Dendritic cell treated with granulocyte-macrophage colony-stimulating factor and Interleukin-4, amounts not matched to agents 40 ng/mL and 50 ng/mL, for 4 days (primary cell): ENCODE results near the gene C12orf60.
A peak's percentile ranks its signal among the peaks of the same experiment; 100 is the strongest.

Experiments used
- H3K27ac Mint-ChIP-seq: one replicate; pipeline ENCODE4 v1.8.0; 2022; ENCODE audit warnings: mild to moderate bottlenecking, mixed read lengths
- H3K27me3 Mint-ChIP-seq: one replicate; pipeline ENCODE4 v1.8.0; 2022; ENCODE audit warnings: mild to moderate bottlenecking, mixed read lengths
- H3K36me3 Mint-ChIP-seq: one replicate; pipeline ENCODE4 v1.8.0; 2022; ENCODE audit warnings: low read depth, mixed read lengths
- H3K4me1 Mint-ChIP-seq: one replicate; pipeline ENCODE4 v1.8.0; 2022; ENCODE audit warnings: low read depth, mixed read lengths
- H3K4me3 Mint-ChIP-seq: one replicate; pipeline ENCODE4 v1.8.0; 2022; ENCODE audit warnings: mild to moderate bottlenecking, moderate library complexity, mixed read lengths
- H3K9me3 Mint-ChIP-seq: one replicate; pipeline ENCODE4 v1.8.0; 2022; ENCODE audit warnings: mixed read lengths
- intact Hi-C: fragments of 100-400 bp; cut with micrococcal nuclease; formaldehyde crosslinking; loops from one replicate; pipeline ENCODE4 v1.15.0; 2022

Gene C12orf60

DNA sequence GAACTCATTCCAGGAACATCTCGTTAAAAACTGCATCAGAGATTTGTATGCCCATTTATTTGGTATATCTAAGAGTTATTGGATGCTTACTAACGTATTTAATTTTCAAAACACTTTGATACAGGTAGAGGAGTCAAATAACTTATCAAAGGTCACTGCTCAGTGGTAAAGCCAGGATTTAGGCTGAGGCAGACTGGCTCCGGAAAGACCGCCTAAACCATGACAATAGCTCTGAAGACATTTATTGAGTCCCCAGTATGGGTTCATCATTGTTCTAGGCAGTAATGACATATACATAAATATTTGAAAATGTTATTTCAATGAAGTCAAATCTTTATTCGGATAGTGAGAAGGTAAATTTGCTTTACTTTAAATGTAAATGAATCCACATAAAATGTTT, 30.5 kb upstream of the C12orf60 start:
- Mint-ChIP-seq H3K27me3 (no peaks in the 10 kb centered on the region), H3K4me1 (peaks cover 37% of the 10 kb centered on the region), H3K9me3 (no peaks in the 10 kb centered on the region), H3K4me3 (no peak overlapping the region), H3K36me3 (peaks cover 42% of the 10 kb centered on the region), H3K27ac (no peak overlapping the region)
- intact Hi-C loops: loop anchor here (5.0 to 10.0 kb wide), 2 partner anchors 184 to 752 kb away; no protein-coding TSS in a partner anchor

DNA sequence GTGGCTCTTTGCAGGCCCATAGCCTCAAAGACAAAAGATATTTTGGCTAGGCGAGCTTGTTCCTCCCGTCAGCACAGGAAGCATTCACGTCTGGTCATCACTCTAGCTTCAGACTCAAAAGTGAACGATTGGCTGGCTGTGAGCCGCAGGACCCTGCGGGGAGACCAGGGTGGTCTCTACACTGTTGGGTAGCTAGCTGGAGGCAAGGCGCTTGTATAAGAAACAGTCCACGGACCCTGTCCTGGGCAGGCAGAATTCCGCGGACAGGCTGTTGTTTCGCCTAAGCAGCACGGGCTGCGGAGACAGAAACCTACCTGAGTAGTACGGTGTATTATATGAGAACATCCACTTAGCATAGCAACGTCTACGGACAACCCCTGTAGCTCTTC, 29.8 kb upstream of the C12orf60 start:
- Mint-ChIP-seq H3K4me3 (peak overlapping the region; percentile 87), H3K36me3 (peaks cover 40% of the 10 kb centered on the region), H3K27ac (peak overlapping the region; percentile 99), H3K27me3 (no peaks in the 10 kb centered on the region), H3K4me1 (peaks cover 36% of the 10 kb centered on the region), H3K9me3 (no peaks in the 10 kb centered on the region)
- intact Hi-C loops: loop anchor here (1.0 to 10.0 kb wide), 3 partner anchors 30 to 751 kb away; partner anchors contain the start of genes C12orf60 and WBP11

DNA sequence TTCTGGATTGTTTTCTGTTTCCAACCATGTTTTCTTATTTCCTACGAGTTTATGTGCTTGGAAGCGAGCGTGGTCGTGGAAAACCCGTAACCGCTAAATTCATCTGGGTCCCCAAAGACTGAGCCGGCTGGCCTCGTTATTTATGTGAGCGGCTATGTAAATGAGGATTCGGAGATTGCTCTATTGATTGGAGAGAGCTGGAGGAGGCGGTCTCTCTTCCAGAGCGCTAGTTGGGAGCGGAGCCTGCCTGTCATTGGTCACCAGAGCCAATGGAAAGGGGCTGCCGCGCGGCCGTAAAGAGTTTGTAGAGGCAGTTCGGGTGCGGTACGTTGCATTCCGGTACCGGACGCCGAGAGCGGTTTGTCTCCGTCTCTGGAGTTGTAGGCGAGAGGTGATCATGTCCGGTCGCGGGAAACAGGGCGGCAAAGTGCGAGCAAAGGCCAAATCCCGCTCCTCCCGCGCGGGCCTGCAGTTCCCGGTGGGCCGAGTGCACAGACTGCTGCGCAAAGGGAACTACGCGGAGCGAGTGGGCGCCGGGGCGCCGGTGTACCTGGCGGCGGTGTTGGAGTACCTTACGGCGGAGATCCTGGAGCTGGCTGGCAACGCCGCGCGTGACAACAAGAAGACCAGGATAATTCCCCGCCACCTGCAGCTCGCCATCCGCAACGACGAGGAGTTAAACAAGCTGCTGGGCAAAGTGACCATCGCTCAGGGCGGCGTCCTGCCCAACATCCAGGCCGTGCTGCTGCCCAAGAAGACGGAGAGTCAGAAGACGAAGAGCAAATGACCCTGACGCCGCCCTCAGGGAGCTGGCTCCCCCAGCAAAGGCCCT, 29.2 kb upstream of the C12orf60 start:
- H3K36me3 Mint-ChIP-seq: peaks cover 34% of the 10 kb centered on the region
- H3K27ac Mint-ChIP-seq: peak overlapping the region; percentile 99
- intact Hi-C loops: loop anchor here (1.0 to 10.0 kb wide), 3 partner anchors 29 to 751 kb away; partner anchors contain the start of genes C12orf60 and WBP11
- no peaks in the 10 kb centered on the region for H3K27me3 Mint-ChIP-seq
- H3K4me3 Mint-ChIP-seq: peak overlapping the region; percentile 87
- peaks cover 30% of the 10 kb centered on the region for H3K4me1 Mint-ChIP-seq
- no peaks in the 10 kb centered on the region for H3K9me3 Mint-ChIP-seq

DNA sequence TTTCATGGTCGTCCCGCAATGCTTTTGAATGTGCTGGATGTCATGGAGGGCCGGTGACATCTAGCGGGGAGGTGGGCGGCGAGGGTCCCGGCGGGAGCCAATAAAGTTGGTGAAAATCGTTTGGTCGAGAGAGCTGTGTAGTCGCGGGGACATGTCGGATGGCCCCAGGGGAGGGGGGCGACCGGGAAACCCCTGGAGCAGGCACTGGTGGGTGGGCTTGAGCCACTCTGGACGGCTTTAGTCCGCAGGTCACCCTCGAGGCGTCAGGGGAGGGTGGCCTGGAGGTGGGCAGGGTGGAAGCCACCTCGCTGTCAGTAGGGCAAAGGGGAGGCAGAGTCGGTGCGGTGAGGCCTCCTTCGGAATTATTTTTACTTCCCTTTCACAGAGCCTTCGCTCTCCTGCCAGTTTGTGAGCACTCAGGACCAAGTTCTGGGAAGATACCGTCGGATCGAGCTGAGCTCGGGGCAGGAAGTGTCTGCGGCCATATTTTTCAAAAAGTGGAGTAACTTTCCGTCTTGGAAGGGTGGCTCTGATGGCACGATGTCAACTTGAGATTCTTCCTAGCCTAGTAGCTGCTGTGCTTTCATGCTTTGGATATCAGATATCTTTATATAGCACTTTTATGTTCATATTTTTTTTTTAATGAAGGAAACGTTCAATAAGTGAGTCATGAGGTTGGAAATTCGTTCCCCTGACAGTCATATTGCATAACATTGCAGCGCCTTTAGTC, 28.4 kb upstream of the C12orf60 start:
- Mint-ChIP-seq H3K27ac (peak overlapping the region; percentile 99), H3K4me3 (peak overlapping the region; percentile 87), H3K9me3 (no peaks in the 10 kb centered on the region), H3K36me3 (peaks cover 26% of the 10 kb centered on the region), H3K27me3 (no peaks in the 10 kb centered on the region), H3K4me1 (peaks cover 24% of the 10 kb centered on the region)
- intact Hi-C loops: loop anchor here (1.0 to 10.0 kb wide), 3 partner anchors 28 to 750 kb away; partner anchors contain the start of genes C12orf60 and WBP11

GRCh38 chr12:14775636-14775980, 27.9 kb upstream of the C12orf60 start:
- intact Hi-C loops: loop anchor here (10.0 kb wide), 1 partner anchor 749 kb away; no protein-coding TSS in a partner anchor
- Mint-ChIP-seq H3K27me3 (no peaks in the 10 kb centered on the region), H3K4me1 (peaks cover 28% of the 10 kb centered on the region), H3K36me3 (peaks cover 21% of the 10 kb centered on the region), H3K4me3 (peak overlapping the region; percentile 87), H3K27ac (peak overlapping the region; percentile 99), H3K9me3 (no peaks in the 10 kb centered on the region)

GRCh38 chr12:14776236-14776961, 27.1 kb upstream of the C12orf60 start:
- intact Hi-C loops: loop anchor here (10.0 kb wide), 1 partner anchor 748 kb away; no protein-coding TSS in a partner anchor
- peaks cover 30% of the 10 kb centered on the region for H3K4me1 Mint-ChIP-seq
- H3K27ac Mint-ChIP-seq: peak overlapping the region; percentile 99
- H3K36me3 Mint-ChIP-seq: peaks cover 15% of the 10 kb centered on the region
- H3K4me3 Mint-ChIP-seq: peak overlapping the region; percentile 87
- H3K27me3 Mint-ChIP-seq: no peaks in the 10 kb centered on the region
- H3K9me3 Mint-ChIP-seq: no peaks in the 10 kb centered on the region

DNA sequence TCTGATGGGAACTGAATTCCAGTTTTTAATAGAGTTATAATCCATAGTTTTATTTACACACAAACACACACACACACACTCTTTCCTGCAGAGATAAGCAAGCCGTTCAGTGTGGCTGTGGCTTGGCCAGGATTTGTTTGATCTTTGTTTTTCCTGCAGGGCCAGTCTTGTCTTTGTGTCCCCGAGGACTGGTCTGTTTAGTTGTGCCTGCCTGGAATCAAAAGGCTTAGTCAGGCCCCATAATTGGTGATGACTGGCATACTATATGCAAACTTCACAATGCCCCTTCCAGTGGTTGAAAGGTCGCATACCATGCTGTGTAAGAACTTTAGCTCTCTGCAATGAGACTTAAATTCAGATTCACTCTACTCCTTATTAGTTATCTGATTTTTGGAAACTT, 26.2 kb upstream of the C12orf60 start:
- peaks cover 30% of the 10 kb centered on the region for H3K4me1 Mint-ChIP-seq
- H3K27ac Mint-ChIP-seq: no peak overlapping the region
- no peaks in the 10 kb centered on the region for H3K27me3 Mint-ChIP-seq
- no peaks in the 10 kb centered on the region for H3K9me3 Mint-ChIP-seq
- H3K4me3 Mint-ChIP-seq: no peak overlapping the region
- intact Hi-C loops: loop anchor here (10.0 kb wide), 1 partner anchor 748 kb away; no protein-coding TSS in a partner anchor
- H3K36me3 Mint-ChIP-seq: peaks cover 15% of the 10 kb centered on the region

DNA sequence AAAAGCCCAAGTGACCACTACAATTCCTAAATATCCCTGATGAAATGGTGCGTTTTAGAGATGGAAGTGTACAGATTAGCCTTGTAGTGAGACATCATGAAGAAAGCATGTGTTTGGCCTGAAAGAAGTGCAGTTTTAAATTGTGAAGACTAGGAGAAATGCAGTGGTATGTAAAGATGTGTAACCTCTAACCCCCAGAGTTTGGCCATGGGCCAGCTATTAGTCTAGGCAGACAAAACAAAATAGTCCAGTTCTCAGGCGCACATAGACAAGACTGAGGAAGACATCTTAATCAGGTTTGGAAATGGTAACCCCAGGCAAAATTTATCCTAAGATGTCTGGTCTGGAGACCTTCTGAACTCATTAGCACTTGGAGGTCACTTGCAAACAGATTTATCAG, 23.6 kb upstream of the C12orf60 start:
- H3K36me3 Mint-ChIP-seq: peaks cover 11% of the 10 kb centered on the region
- H3K27me3 Mint-ChIP-seq: no peaks in the 10 kb centered on the region
- no peaks in the 10 kb centered on the region for H3K9me3 Mint-ChIP-seq
- no peak overlapping the region for H3K4me3 Mint-ChIP-seq
- no peak overlapping the region for H3K27ac Mint-ChIP-seq
- peaks cover 31% of the 10 kb centered on the region for H3K4me1 Mint-ChIP-seq
- intact Hi-C loops: loop anchor here (10.0 kb wide), 1 partner anchor 745 kb away; no protein-coding TSS in a partner anchor

DNA sequence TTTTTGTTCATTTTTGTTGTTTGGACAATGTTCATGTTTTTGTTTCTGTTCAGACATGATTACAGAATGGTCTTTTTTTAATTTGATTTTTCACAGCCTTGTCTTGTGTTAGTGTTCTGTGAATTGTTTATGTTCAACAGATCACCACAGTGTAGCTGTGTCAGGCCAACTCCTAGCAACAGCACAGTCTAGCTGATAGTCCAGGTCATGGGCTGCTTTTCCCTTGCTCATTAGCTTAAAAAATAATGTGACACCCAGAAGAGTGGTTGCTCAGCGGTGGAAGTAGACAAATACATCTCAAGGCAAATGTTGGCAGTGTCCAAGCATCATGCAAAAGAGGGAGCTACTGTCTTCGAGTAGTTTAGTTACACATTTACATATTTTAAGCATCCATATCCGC, 22.6 kb upstream of the C12orf60 start:
- intact Hi-C loops: no loop called here
- H3K36me3 Mint-ChIP-seq: peaks cover 6% of the 10 kb centered on the region
- no peaks in the 10 kb centered on the region for H3K27me3 Mint-ChIP-seq
- H3K9me3 Mint-ChIP-seq: no peaks in the 10 kb centered on the region
- H3K27ac Mint-ChIP-seq: no peak overlapping the region
- H3K4me1 Mint-ChIP-seq: peaks cover 24% of the 10 kb centered on the region
- no peak overlapping the region for H3K4me3 Mint-ChIP-seq

GRCh38 chr12:14781563-14781962, 21.9 kb upstream of the C12orf60 start:
- Mint-ChIP-seq H3K9me3 (no peaks in the 10 kb centered on the region), H3K27ac (no peak overlapping the region), H3K36me3 (peaks cover 9% of the 10 kb centered on the region), H3K4me1 (peaks cover 18% of the 10 kb centered on the region), H3K4me3 (no peak overlapping the region), H3K27me3 (no peaks in the 10 kb centered on the region)
- intact Hi-C loops: no loop called here

GRCh38 chr12:14782756-14783155, 20.7 kb upstream of the C12orf60 start:
- H3K27me3 Mint-ChIP-seq: no peaks in the 10 kb centered on the region
- intact Hi-C loops: no loop called here
- peaks cover 21% of the 10 kb centered on the region for H3K36me3 Mint-ChIP-seq
- no peak overlapping the region for H3K4me3 Mint-ChIP-seq
- peaks cover 12% of the 10 kb centered on the region for H3K4me1 Mint-ChIP-seq
- no peaks in the 10 kb centered on the region for H3K9me3 Mint-ChIP-seq
- no peak overlapping the region for H3K27ac Mint-ChIP-seq

DNA sequence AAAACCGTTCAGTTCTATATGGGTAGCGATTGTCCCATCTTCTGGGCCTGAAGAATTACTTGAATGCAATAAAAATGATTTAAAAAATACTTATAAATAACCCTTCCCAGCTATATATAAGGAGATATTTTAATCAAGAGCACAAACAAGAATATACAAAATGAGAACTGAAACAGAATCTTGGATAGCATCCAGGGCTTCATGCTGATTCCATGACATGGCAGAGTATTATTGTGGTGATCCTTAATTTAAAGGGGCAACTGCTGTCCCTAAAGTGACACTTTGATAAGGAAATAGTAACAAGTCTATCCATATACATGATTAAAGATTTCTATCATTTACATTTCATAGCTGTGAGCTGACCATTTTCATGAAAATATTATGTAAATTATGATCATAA, 19.0 kb upstream of the C12orf60 start:
- intact Hi-C loops: no loop called here
- no peaks in the 10 kb centered on the region for H3K9me3 Mint-ChIP-seq
- H3K36me3 Mint-ChIP-seq: peaks cover 38% of the 10 kb centered on the region
- H3K4me1 Mint-ChIP-seq: peaks cover 12% of the 10 kb centered on the region
- no peak overlapping the region for H3K4me3 Mint-ChIP-seq
- H3K27me3 Mint-ChIP-seq: no peaks in the 10 kb centered on the region
- peak overlapping the region; percentile 84 for H3K27ac Mint-ChIP-seq

GRCh38 chr12:14785568-14785967, 17.9 kb upstream of the C12orf60 start:
- Mint-ChIP-seq H3K27ac (no peak overlapping the region), H3K27me3 (no peaks in the 10 kb centered on the region), H3K36me3 (peaks cover 49% of the 10 kb centered on the region), H3K9me3 (no peaks in the 10 kb centered on the region), H3K4me3 (no peak overlapping the region), H3K4me1 (peaks cover 8% of the 10 kb centered on the region)
- intact Hi-C loops: no loop called here
